HUES48 (cell line): ENCODE results near the gene ZNF219.
A peak's percentile ranks its signal among the peaks of the same experiment; 100 is the strongest.

Experiments
- H3K27ac ChIP-seq: one replicate; pipeline ENCODE4 v1.7.0; 2013; ENCODE audit warnings: low read depth, low read length, inconsistent platforms
- H3K27me3 ChIP-seq: 2 replicates; pipeline ENCODE4 v1.6.1; 2013; ENCODE audit warnings: mild to moderate bottlenecking, low read length; ENCODE audit not compliant: control insufficient read depth, insufficient read depth
- H3K36me3 ChIP-seq: 2 replicates; pipeline ENCODE4 v1.6.1; 2013; ENCODE audit warnings: low read length; ENCODE audit not compliant: control insufficient read depth, insufficient read depth
- H3K4me1 ChIP-seq: 2 replicates; pipeline ENCODE4 v1.6.1; 2013; ENCODE audit warnings: mild to moderate bottlenecking, low read length; ENCODE audit not compliant: control insufficient read depth, insufficient read depth
- H3K4me3 ChIP-seq: 2 replicates; pipeline ENCODE4 v1.5.1; 2013; ENCODE audit warnings: mild to moderate bottlenecking, low read depth, low read length
- H3K9ac ChIP-seq: 2 replicates; pipeline ENCODE4 v1.6.1; 2013; ENCODE audit warnings: mild to moderate bottlenecking, low read depth, low read length, moderate library complexity
- H3K9me3 ChIP-seq: 2 replicates; pipeline ENCODE4 v1.6.1; 2013; ENCODE audit warnings: low read length; ENCODE audit not compliant: control insufficient read depth, insufficient read depth

The ZNF219 gene

GRCh38 chr14:21072031-21072473 lies 26.4 kb downstream of the ZNF219 start:
- Histone ChIP-seq H3K9ac (peak overlapping the region; percentile 15), H3K27ac (peak overlapping the region; percentile 97), H3K27me3 (peaks cover 14% of the 10 kb centered on the region), H3K4me1 (peaks cover 12% of the 10 kb centered on the region), H3K36me3 (peaks cover 44% of the 10 kb centered on the region), H3K4me3 (peak overlapping the region; percentile 91), H3K9me3 (no peaks in the 10 kb centered on the region)

GRCh38 chr14:21071225-21072030 lies 27.0 kb downstream of the ZNF219 start:
- Histone ChIP-seq H3K27ac (peak overlapping the region; percentile 97), H3K9ac (peak overlapping the region; percentile 39)

GRCh38 chr14:21070610-21071224 lies 27.7 kb downstream of the ZNF219 start:
- H3K4me1 ChIP-seq = peaks cover 12% of the 10 kb centered on the region
- H3K9me3 ChIP-seq = no peaks in the 10 kb centered on the region
- H3K36me3 ChIP-seq = peaks cover 31% of the 10 kb centered on the region
- H3K27me3 ChIP-seq = peaks cover 20% of the 10 kb centered on the region
- H3K4me3 ChIP-seq = peak overlapping the region; percentile 91
- H3K9ac ChIP-seq = peak overlapping the region; percentile 45; the same call in 1 of the 2 replicates
- peak overlapping the region; percentile 97 for H3K27ac ChIP-seq

More at GRCh38 chr14:21071225-21072030, 27.0 kb downstream of the ZNF219 start:
- Histone ChIP-seq H3K36me3 (peaks cover 38% of the 10 kb centered on the region), H3K4me1 (peaks cover 12% of the 10 kb centered on the region), H3K9me3 (no peaks in the 10 kb centered on the region), H3K4me3 (peak overlapping the region; percentile 91), H3K27me3 (peaks cover 20% of the 10 kb centered on the region)

GRCh38 chr14:21070083-21070609 lies 28.3 kb downstream of the ZNF219 start, which contains the start of gene ARHGEF40:
ARHGEF40 (plus strand) TSS chr14:21070304; CDS start chr14:21070397, 93 bp downstream.
- Histone ChIP-seq H3K4me1 (peaks cover 12% of the 10 kb centered on the region), H3K9me3 (no peaks in the 10 kb centered on the region), H3K27ac (peak within 1 kb of the TSS; percentile 97), H3K36me3 (peaks cover 26% of the 10 kb centered on the region), H3K27me3 (peaks cover 20% of the 10 kb centered on the region), H3K4me3 (peak within 1 kb of the TSS; percentile 91), H3K9ac (peak within 1 kb of the TSS; percentile 50)

GRCh38 chr14:21069388-21070082 lies 28.9 kb downstream of the ZNF219 start:
- H3K27me3 ChIP-seq = peaks cover 20% of the 10 kb centered on the region
- peak overlapping the region; percentile 91 for H3K4me3 ChIP-seq
- no peaks in the 10 kb centered on the region for H3K9me3 ChIP-seq
- peak overlapping the region; percentile 97 for H3K27ac ChIP-seq
- H3K36me3 ChIP-seq = peaks cover 20% of the 10 kb centered on the region
- H3K4me1 ChIP-seq = peaks cover 12% of the 10 kb centered on the region
- peak overlapping the region; percentile 50 for H3K9ac ChIP-seq

GRCh38 chr14:21068521-21069387 lies 29.7 kb downstream of the ZNF219 start:
- Histone ChIP-seq H3K4me1 (peaks cover 14% of the 10 kb centered on the region), H3K36me3 (peaks cover 12% of the 10 kb centered on the region), H3K4me3 (peak overlapping the region; percentile 91), H3K9me3 (no peaks in the 10 kb centered on the region), H3K9ac (0 out of 2 replicates have a peak overlapping the region, but pooled peaks have one; percentile 50), H3K27me3 (peaks cover 20% of the 10 kb centered on the region), H3K27ac (peak overlapping the region; percentile 97)

- Histone ChIP-seq H3K9me3 (no peaks in the 10 kb centered on the region), H3K4me1 (peaks cover 14% of the 10 kb centered on the region), H3K27me3 (peaks cover 20% of the 10 kb centered on the region), H3K4me3 (no peak overlapping the region), H3K27ac (no peak overlapping the region), H3K36me3 (no peaks in the 10 kb centered on the region), H3K9ac (no peak overlapping the region)
Measured at GRCh38 chr14:21066882-21067502, 31.5 kb downstream of the ZNF219 start.

GRCh38 chr14:21063479-21063878 lies 35.0 kb downstream of the ZNF219 start:
- H3K27ac ChIP-seq = no peak overlapping the region
- H3K9ac ChIP-seq = no peak overlapping the region
- H3K27me3 ChIP-seq = peaks cover 15% of the 10 kb centered on the region
- no peak overlapping the region for H3K4me3 ChIP-seq
- peaks cover 11% of the 10 kb centered on the region for H3K4me1 ChIP-seq
- H3K36me3 ChIP-seq = no peaks in the 10 kb centered on the region
- no peaks in the 10 kb centered on the region for H3K9me3 ChIP-seq

GRCh38 chr14:21061347-21061668 lies 37.1 kb downstream of the ZNF219 start:
- Histone ChIP-seq H3K4me1 (peaks cover 9% of the 10 kb centered on the region), H3K9ac (no peak overlapping the region), H3K4me3 (no peak overlapping the region), H3K27ac (no peak overlapping the region), H3K36me3 (no peaks in the 10 kb centered on the region), H3K9me3 (no peaks in the 10 kb centered on the region), H3K27me3 (no peaks in the 10 kb centered on the region; the same call in 1 of the 2 replicates)
